CD14-positive monocyte (primary cell): ENCODE data around the gene SPAG16. TPM values are rescaled to one million over a fixed set of nuclear protein-coding genes. Genes with fewer than 3 reads are reported as not detected.

Experiments
- DNase-seq, 3 donors: peaks; one replicate each; pipeline ENCODE4 v3.0.0-alpha.2; 2011 to 2022
- H2AFZ ChIP-seq: 2 replicates; pipeline ENCODE4 v1.6.0; 2012; ENCODE audit warnings: mild to moderate bottlenecking, low read depth, low read length, inconsistent platforms; ENCODE audit not compliant: insufficient read depth, poor library complexity, severe bottlenecking
- H3K27ac ChIP-seq, 2 donors: 1 replicate in 1 of 2; 2 replicates in 1 of 2; pipeline ENCODE4 v1.5.1; 2012 to 2013; ENCODE audit warnings: low read length in 2 of 2, control low read depth in 1 of 2, inconsistent platforms in 1 of 2, low read depth in 1 of 2, mild to moderate bottlenecking in 1 of 2
- H3K27me3 ChIP-seq, 2 donors: one replicate each; pipeline versions ENCODE4 v1.6.0 to v1.6.1; 2011 to 2013; ENCODE audit warnings: low read length in 2 of 2; ENCODE audit not compliant: control insufficient read depth in 2 of 2, insufficient read depth in 2 of 2
- H3K36me3 ChIP-seq, 2 donors: replicated peaks in 1 of 2; 1 replicate in 1 of 2; 2 replicates in 1 of 2; pipeline versions ENCODE4 v1.5.1 to v1.6.1; 2012 to 2013; ENCODE audit warnings: low read length in 2 of 2, control low read depth in 1 of 2, inconsistent platforms in 1 of 2, mild to moderate bottlenecking in 1 of 2; ENCODE audit not compliant: insufficient read depth in 2 of 2, control insufficient read depth in 1 of 2
- H3K4me1 ChIP-seq, 2 donors: 1 replicate in 1 of 2; 2 replicates in 1 of 2; pipeline versions ENCODE4 v1.5.1 to v1.6.1; 2012 to 2013; ENCODE audit warnings: low read length in 2 of 2, control low read depth in 1 of 2, inconsistent platforms in 1 of 2, mild to moderate bottlenecking in 1 of 2, moderate library complexity in 1 of 2; ENCODE audit not compliant: insufficient read depth in 2 of 2, control insufficient read depth in 1 of 2
- H3K4me2 ChIP-seq: replicated peaks from 2 replicates; pipeline ENCODE3; 2012; ENCODE audit warnings: low read length, moderate library complexity, mild to moderate bottlenecking; ENCODE audit not compliant: poor library complexity, severe bottlenecking; ENCODE audit errors: extremely low read depth
- H3K4me3 ChIP-seq, 3 experiments: fragments of 200-600 bp in 1 of 3; sonication (generic) in 1 of 3; replicated peaks in 1 of 3; 1 replicate in 2 of 3; 2 replicates in 1 of 3; pipeline ENCODE4 v1.5.1; 2011 to 2013; ENCODE audit warnings: low read length in 3 of 3, mild to moderate bottlenecking in 3 of 3, control low read depth in 2 of 3, low read depth in 2 of 3, inconsistent platforms in 1 of 3, moderate library complexity in 1 of 3
- H3K79me2 ChIP-seq: 2 replicates; pipeline ENCODE4 v1.6.0; 2012; ENCODE audit warnings: mild to moderate bottlenecking, control low read depth, inconsistent platforms, low read length, moderate library complexity; ENCODE audit not compliant: insufficient read depth
- H3K9ac ChIP-seq: 2 replicates; pipeline ENCODE4 v1.6.0; 2017; ENCODE audit warnings: low read length, mild to moderate bottlenecking; ENCODE audit not compliant: insufficient read depth, poor library complexity, severe bottlenecking
- H3K9me3 ChIP-seq, 2 donors: replicated peaks in 1 of 2; 1 replicate in 1 of 2; 2 replicates in 1 of 2; pipeline versions ENCODE4 v1.5.1 to v1.6.1; 2012 to 2013; ENCODE audit warnings: low read length in 2 of 2, control low read depth in 1 of 2; ENCODE audit not compliant: control insufficient read depth in 1 of 2, insufficient read depth in 1 of 2
- H4K20me1 ChIP-seq: 2 replicates; pipeline ENCODE4 v1.6.0; 2012; ENCODE audit warnings: mild to moderate bottlenecking, low read length, control low read depth, moderate library complexity; ENCODE audit not compliant: insufficient read depth
- H3K27ac Mint-ChIP-seq, 7 donors: one replicate each; pipeline ENCODE4 v1.8.0; 2020; ENCODE audit warnings: mild to moderate bottlenecking in 7 of 7, mixed read lengths in 7 of 7, moderate library complexity in 6 of 7, inconsistent platforms in 2 of 7
- H3K27me3 Mint-ChIP-seq, 3 donors: one replicate each; pipeline ENCODE4 v1.8.0; 2021 to 2022; ENCODE audit warnings: low read depth in 3 of 3, mild to moderate bottlenecking in 3 of 3, mixed read lengths in 3 of 3, moderate library complexity in 3 of 3, inconsistent platforms in 1 of 3
- H3K36me3 Mint-ChIP-seq, 2 donors: one replicate each; pipeline ENCODE4 v1.8.0; 2020; ENCODE audit warnings: mixed read lengths in 2 of 2, inconsistent platforms in 1 of 2, mild to moderate bottlenecking in 1 of 2
- H3K4me1 Mint-ChIP-seq: one replicate; pipeline ENCODE4 v1.8.0; 2020; ENCODE audit warnings: mild to moderate bottlenecking, mixed read lengths
- H3K4me3 Mint-ChIP-seq, 2 donors: one replicate each; pipeline ENCODE4 v1.8.0; 2020; ENCODE audit warnings: mild to moderate bottlenecking in 2 of 2, mixed read lengths in 2 of 2, moderate library complexity in 1 of 2
- H3K9me3 Mint-ChIP-seq, 7 donors: one replicate each; pipeline ENCODE4 v1.8.0; 2020 to 2022; ENCODE audit warnings: mixed read lengths in 7 of 7, mild to moderate bottlenecking in 6 of 7, moderate library complexity in 6 of 7, inconsistent platforms in 2 of 7
- CTCF ChIP-seq: fragments of 200-600 bp; IDR thresholded peaks from one replicate; pipeline ENCODE4 v1.8.0; 2022; ENCODE audit warnings: antibody characterized with exemption, mild to moderate bottlenecking
- WGBS: methylation state at CpG from one replicate; pipeline ENCODE4 v1.1.5; 2013; ENCODE audit warnings: missing lambda C conversion rate; ENCODE audit not compliant: insufficient coverage; 5-methylcytosine and 5-hydroxymethylcytosine counted together
- intact Hi-C, 2 donors: fragments of 100-400 bp; cut with micrococcal nuclease; formaldehyde crosslinking; loops; one replicate each; pipeline versions ENCODE4 v1.15.0 to v1.15.1; 2023
- polyA plus RNA-seq, 3 donors: library from polyadenylated mRNA; depleted of rRNA in 1 of 3; unstranded in 2 of 3; stranded (reverse) in 1 of 3; fragments of 300-500 nt in 2 of 3; fragments of >200 nt in 1 of 3; fragmentation: Illumina TruSeq in 2 of 3; gene quantifications; 1 replicate in 2 of 3; 2 replicates in 1 of 3; pipeline ENCODE4 v1.2.3, GENCODE V29; 2012 to 2021

SPAG16 gene
- polyA plus RNA-seq, 3 donors: 0.12 to 0.30 TPM; not detected in 1

DNA sequence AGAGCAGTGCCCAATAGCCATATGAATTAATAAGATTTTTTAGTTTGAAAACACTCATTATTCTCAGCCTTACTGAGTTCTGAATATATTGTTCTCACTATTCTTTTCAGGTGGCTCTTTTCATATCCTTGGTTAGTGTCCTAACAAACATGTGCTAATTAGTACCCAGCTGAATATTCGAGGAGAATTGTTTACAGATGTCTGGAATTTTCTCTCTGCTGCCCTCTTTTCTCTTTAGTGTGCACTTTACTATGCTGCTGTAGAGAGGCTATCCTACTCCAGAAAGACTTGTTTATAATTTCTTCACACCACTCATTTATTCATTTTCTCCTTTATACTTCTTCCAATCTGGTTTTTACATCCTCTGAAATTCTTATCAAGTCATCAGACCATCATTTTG, 405.3 kb downstream of the SPAG16 start:
- Mint-ChIP-seq H3K4me3 (no peak overlapping the region), H3K27me3 (peaks cover 0 to 5% (median 2%) of the 10 kb centered on the region in 3 donors), H3K27ac (no peak overlapping the region), H3K9me3 (peaks cover 3 to 10% (median 4%) of the 10 kb centered on the region in 7 donors), H3K36me3 (no peaks in the 10 kb centered on the region), H3K4me1 (no peaks in the 10 kb centered on the region)
- H3K36me3 ChIP-seq: no peaks in the 10 kb centered on the region
- H3K4me3 ChIP-seq: no peak overlapping the region
- no peaks in the 10 kb centered on the region for H4K20me1 ChIP-seq
- no peak overlapping the region for H3K4me2 ChIP-seq
- H3K9ac ChIP-seq: no peak overlapping the region
- TF ChIP-seq CTCF: no peak
- no peaks in the 10 kb centered on the region for H3K79me2 ChIP-seq
- no peak overlapping the region for H2AFZ ChIP-seq
- 80% methylated on average over 1 of the region's 1 CpG for WGBS
- no peaks in the 10 kb centered on the region for H3K4me1 ChIP-seq
- peaks cover 0 to 4% of the 10 kb centered on the region in 2 donors for H3K9me3 ChIP-seq
- no peaks in the 10 kb centered on the region for H3K27me3 ChIP-seq
- no peak for DNase-seq
- intact Hi-C loops: no loop called here
- H3K27ac ChIP-seq: no peak overlapping the region

DNA sequence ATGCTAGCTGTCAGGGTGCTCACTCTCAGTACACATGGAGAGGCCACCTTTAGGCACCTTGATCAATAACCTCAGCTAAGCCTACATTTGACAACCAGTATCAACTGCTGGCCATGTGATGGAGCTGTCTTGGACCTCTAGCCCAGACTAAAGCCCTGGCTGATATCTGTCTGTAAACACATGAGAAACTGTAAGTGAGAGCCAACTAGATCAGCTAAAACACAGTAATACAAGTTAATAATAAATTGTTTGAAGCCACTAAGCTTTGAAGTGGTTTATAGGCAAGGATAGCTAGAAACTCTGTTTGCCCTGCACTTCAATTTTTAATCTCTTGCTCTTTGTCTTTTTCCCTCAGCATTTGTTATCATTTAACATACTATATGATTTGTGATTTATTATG, 407.1 kb downstream of the SPAG16 start:
- Histone ChIP-seq H2AFZ (no peak overlapping the region), H3K9ac (no peak overlapping the region), H3K27ac (no peak overlapping the region), H3K79me2 (no peaks in the 10 kb centered on the region), H3K36me3 (no peaks in the 10 kb centered on the region), H3K4me3 (no peak overlapping the region), H4K20me1 (no peaks in the 10 kb centered on the region), H3K4me2 (no peak overlapping the region), H3K27me3 (no peaks in the 10 kb centered on the region), H3K9me3 (peaks cover 0 to 4% of the 10 kb centered on the region in 2 donors), H3K4me1 (no peaks in the 10 kb centered on the region)
- Mint-ChIP-seq H3K9me3 (peaks cover 3 to 6% (median 4%) of the 10 kb centered on the region in 7 donors), H3K4me3 (no peak overlapping the region), H3K4me1 (no peaks in the 10 kb centered on the region), H3K27ac (no peak overlapping the region), H3K27me3 (peaks cover 0 to 5% (median 2%) of the 10 kb centered on the region in 3 donors), H3K36me3 (no peaks in the 10 kb centered on the region)
- no peak for DNase-seq
- no peak for TF ChIP-seq CTCF
- intact Hi-C loops: no loop called here
